PFSK-1 (cell line): Measurements from ENCODE around the gene GPR107.

ENCODE experiments used
- POLR2AphosphoS5 ChIP-seq: IDR thresholded peaks from 2 replicates; pipeline ENCODE4 v1.6.1; 2012; ENCODE audit warnings: low read depth, mild to moderate bottlenecking, control low read depth, low read length, moderate library complexity
- REST ChIP-seq, 2 experiments: IDR thresholded peaks; 2 replicates each; pipeline versions ENCODE4 v1.6.1 to v1.8.0; 2011 to 2012; ENCODE audit warnings: low read depth in 2 of 2, low read length in 2 of 2, control low read depth in 1 of 2, inconsistent platforms in 1 of 2, mild to moderate bottlenecking in 1 of 2, moderate library complexity in 1 of 2; ENCODE audit not compliant: insufficient read depth in 1 of 2
- TAF1 ChIP-seq: IDR thresholded peaks from 2 replicates; pipeline ENCODE4 v1.6.1; 2012; ENCODE audit warnings: low read length, control low read depth, borderline replicate concordance; ENCODE audit not compliant: insufficient read depth

- TF ChIP-seq POLR2AphosphoS5 (no peak), REST (IDR thresholded peaks at IDR 0.05; ENCODE audit: insufficient read depth in 1 of 2, low read depth in 2 of 2, low read length in 2 of 2) (no peak), TAF1 (no peak)
These were observed 48.2 kb downstream of the GPR107 start for GRCh38 chr9:130101915-130102314.
